ENCODE measurements around the gene ETFB. TPM values are rescaled to one million over a fixed set of nuclear protein-coding genes. Genes with fewer than 3 reads are reported as not detected.

ETFB gene
- total RNA-seq, 1 donor from 2014 or later = 497 TPM

DNA sequence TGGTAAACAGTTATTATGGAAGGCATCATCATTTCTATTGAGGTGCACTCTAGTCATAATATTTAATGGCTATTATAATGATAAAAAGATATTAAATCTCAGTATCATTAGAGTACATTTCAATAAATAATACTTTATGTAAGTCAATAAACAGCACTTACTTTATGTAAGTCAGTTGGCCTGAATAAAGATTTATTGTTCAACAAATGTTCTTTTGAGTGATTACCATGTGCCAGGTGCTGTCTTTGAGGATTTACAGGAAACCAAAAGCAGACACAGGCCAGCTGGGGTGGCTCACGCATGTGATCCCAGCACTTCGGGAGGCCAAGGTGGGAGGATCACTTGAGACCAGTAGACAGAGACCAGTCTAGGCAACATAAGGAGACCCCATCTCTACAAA, 11.2 kb upstream of the ETFB start:
- no peak for ATAC-seq
- DNase-seq (ENCODE audit: missing footprints) = no peak
- intact Hi-C loops (cut with DNase I) = no loop called here

DNA sequence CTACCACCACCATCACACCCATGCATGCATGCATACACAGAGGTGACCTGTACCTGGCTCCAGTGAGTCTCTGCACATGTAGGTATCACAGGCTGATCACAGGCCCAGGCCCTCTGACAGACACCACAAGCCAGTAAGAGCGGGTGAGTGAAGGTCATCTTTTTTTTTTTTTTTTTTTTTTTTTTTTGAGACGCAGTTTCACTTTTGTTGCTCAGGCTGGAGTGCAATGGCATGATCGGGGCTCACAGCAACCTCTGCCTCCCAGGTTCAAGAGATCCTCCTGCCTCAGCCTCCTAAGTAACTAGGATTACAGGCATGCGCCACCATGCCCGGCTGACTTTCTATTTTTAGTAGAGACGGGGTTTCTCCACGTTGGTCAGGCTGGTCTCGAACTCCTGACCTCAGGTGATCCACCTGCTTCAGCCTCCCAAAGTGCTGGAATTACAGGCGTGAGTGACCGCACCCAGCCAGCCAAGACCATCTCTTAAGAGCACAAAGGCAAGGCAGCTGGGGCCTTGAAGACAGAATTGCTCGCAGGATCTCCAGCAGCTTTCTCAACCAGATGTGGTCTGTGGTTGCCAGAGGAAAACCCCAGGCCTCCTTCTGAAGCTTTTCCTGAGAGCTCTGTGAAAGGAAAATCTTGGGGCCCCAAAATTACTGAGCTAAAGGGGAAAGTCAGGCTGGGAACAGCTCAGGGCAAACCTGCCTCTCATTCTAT, 9.5 kb upstream of the ETFB start:
- intact Hi-C loops (cut with DNase I) = no loop called here
- no peak for ATAC-seq
- no peak for DNase-seq (ENCODE audit: missing footprints)

DNA sequence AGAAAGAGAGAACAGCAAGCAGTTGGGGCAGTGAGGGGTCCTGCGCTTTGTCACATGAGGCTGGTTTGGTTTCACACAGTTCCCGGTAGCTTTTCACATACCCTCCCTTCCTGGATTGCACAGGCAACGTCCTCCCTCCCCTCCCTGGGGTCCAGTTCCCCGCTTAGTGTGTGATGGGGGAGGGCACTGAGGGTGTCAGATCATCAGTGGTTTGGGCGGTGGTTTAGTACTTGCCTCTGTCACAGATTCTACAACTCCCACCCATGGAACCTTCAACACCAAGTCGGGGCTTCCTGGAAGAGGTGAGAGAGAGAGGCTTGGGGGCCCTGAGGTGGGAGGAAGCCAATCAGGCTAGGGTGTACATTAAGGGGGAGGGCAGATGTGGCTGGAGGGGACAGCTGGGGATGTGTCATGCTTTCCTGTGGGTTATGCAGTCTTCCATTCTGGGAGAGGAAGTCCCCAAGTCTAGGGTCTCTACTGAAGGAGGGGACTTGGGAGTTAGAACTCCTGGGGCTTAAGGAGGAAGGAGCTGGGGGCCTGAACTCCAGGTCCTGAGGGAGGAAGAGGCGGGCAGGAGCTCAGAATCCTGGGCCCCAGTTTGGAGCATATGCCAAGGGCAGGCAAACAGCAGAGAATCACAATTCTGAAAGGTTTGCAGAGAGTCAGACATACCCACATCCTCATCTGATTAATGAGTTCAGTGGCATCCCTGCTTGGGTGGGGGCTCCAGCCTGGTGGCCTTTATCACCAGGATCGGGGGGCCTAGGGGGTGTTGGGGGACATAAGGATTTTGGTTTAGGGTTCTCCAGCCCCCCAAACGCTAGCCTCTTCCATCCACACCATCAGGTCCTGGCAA, 6.7 kb upstream of the ETFB start, which contains the start of gene NKG7:
TSS of gene NKG7 (minus strand) at position 6 of the 856 bp plus-strand sequence. CDS start 119 bp downstream, outside the sequence.
- intact Hi-C loops (cut with DNase I) = no loop called here
- no peak for ATAC-seq
- DNase-seq (ENCODE audit: missing footprints) = no peak

DNA sequence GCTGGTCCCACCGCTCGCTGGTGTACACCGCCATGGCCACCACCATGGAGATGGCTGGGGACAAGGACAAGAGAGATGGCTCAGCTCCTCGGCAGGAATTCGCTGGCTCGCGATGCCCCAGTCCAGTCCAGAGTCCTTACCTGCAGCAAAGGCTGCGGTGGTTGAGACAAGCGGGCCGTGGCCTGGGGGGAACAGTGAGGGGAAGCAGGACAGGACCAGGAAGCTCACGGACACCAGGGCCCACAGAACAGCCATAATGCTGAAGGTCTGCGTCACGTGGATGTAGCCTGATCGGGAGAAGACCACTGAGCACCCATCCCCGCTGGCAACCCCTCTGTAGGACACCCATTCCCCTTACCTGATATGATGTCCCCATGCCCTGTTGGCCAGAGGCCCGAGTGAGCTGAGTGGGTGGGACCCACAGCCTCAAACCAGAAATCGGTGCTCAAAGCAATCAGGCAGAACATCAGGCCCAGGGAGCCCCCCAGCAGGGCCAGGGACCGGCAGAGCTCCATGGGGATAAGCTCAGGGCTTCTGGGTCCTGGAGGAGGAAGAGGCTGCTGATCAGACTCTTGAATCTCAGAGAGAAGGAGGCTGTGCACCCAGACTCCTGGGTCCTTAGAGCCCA, 5.9 kb upstream of the ETFB start:
- intact Hi-C loops (cut with DNase I) = no loop called here
- ATAC-seq = no peak
- no peak for DNase-seq (ENCODE audit: missing footprints)

DNA sequence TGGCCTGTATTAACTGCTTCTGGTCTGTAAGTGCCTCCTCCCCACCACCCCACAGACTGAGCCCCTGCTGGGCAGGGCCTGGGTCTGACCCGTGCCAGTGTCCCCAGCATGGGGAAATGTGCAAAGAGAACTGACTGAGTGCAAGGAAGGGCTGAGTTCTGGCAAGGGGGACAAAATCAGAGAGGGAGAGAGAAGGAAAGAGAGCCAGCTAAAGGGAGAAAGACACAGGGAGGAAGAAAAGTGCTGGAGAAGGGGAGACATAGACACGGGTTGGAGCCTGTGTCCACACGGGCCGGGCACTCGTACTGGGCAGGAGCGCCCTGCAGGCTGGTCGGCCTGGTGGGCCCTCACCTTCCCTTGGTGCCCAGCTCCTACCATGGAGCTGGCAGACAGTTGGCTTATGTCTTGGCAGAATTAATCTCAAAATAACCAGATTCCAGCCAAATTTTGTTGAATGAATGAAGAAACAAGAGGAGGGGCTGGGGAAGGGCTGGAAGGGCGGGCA, 5.0 kb upstream of the ETFB start:
- ATAC-seq (no peak), DNase-seq (ENCODE audit: missing footprints) (no peak)
- intact Hi-C loops (cut with DNase I) = no loop called here

DNA sequence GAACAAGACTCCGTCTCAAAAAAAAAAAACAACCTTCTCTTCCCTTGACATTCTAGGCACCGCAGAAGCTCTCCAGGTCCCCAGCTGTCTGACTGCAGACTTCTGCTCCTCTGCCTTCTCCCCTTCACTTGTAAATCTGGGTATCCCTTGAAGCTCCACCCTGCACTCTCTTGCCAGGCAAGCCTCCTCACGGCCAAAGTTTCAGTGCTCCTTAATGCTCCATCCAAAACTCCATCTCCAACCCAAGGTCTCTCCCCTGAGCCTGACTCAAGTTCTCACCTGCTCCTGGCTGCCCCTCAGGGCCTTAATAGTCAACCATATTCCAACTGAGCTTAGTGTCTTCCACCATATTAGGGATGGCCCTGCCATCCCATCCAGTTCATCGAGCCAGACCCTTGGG, 4.0 kb upstream of the ETFB start:
- intact Hi-C loops (cut with DNase I) = no loop called here
- no peak for ATAC-seq
- DNase-seq (ENCODE audit: missing footprints) = no peak

DNA sequence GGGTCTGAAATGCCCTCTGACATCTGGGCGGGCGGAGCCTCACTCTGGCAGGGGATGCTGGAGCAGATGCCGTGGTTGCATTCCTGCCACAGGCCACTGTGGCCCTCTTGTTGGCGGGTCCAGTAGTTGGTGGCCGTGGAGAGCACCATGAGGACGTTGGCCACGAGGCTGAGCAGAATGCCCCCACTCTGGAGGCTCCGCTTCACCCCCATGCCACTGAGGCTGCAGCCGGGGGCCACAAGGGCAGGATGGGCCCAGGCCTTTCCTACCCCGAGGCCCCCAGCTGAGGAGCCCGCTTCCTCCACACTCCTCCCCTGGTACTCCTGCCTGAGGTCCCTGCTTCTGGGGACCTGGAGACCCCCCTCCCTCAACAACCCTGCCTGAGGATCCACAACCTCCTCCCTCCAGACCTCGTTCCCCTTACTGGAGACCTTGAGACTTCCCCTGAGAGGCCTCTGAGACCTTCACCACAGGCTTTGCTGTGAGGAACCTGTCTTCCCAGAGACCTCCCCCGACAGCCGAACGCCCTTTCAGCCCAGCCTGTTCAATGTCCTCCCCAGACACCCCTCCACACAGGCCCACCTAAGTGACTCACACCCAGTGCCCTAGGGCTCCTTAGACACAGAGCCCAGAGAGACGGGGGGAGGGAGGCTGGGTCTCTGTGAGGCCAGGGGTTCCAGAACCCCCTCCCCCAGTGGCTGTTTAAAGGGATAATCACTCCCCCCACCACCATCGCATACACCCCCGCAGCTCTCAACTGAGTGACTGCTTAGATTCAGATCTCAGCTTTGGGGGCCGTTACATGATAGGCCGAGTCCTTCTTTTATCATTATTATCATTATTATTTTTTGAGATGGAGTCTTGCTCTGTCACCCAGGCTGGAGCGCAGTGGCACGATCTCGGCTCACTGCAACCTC, 2.4 kb upstream of the ETFB start, which contains the start of gene CLDND2:
TSS of gene CLDND2 (minus strand) at position 638 of the 917 bp plus-strand sequence. CDS start at position 212, 426 bp downstream.
- ATAC-seq (no peak), DNase-seq (ENCODE audit: missing footprints) (no peak)
- intact Hi-C loops (cut with DNase I) = loop anchor here (5.0 kb wide), 1 partner anchor 204 kb away; the partner anchor contains the start of gene ZNF175

DNA sequence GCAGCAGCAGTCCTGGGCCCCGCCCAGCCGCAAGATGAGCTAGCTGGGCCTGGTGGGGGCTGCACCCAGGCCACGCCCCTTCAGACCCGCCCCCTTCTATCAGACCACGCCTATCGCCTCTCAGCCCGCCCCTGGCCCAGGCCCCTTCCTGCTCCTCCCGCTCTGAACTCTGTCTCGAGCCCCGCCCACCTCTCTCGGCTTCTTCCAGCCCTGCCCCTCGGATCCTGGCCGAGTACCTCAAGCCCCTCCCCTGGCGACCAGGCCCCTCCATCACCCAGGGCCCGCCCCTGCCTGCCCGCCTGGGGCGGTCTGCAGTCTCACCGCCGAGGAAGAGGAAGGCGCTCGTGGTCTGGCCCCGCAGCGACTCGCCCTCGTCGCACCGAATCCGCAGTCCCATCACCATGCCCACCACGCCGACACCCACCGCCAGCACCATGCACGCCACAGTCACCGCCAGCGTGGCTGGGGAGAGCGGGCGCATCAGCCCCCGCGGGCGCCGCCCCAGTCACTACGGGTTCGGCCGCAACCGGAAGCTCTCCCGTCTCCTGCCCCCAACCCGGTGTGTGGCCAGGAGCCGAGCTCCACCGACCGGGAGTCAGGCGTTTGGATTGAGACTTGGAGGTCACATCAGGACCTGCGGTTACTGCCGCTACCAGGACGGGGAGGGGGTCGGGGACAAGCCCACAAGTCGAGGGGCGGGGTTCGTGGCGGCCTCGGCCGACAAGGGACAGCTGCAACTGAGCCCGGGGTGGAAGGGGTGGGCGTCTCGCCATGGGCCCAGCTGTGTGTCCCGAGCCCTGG, 1.6 kb upstream of the ETFB start:
- intact Hi-C loops (cut with DNase I) = loop anchor here (1.0 to 5.0 kb wide), 5 partner anchors 27 to 433 kb away; partner anchors contain the start of gene ZNF175
- DNase-seq (ENCODE audit: missing footprints) (peak; percentile 100), ATAC-seq (peak; percentile 94)

DNA sequence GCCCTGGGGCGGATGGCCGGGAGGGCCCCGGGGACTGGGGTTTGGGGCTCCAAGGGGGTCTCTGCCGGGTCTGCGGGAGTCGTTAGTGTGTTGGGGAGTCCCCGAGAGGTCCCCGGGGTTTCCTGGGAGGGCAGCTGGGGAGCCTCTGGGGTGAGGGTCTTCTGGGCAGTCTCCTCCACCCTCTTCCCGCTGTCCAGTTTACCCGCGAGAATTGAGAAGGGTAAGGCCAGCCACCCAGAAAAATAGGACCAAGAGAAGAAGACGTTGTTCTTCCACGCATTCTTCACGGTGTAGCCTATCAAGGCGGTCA, 1.0 kb upstream of the ETFB start:
- intact Hi-C loops (cut with DNase I) = loop anchor here (1.0 to 5.0 kb wide), 5 partner anchors 27 to 434 kb away; partner anchors contain the start of gene ZNF175
- DNase-seq (ENCODE audit: missing footprints) (no peak), ATAC-seq (no peak)

DNA sequence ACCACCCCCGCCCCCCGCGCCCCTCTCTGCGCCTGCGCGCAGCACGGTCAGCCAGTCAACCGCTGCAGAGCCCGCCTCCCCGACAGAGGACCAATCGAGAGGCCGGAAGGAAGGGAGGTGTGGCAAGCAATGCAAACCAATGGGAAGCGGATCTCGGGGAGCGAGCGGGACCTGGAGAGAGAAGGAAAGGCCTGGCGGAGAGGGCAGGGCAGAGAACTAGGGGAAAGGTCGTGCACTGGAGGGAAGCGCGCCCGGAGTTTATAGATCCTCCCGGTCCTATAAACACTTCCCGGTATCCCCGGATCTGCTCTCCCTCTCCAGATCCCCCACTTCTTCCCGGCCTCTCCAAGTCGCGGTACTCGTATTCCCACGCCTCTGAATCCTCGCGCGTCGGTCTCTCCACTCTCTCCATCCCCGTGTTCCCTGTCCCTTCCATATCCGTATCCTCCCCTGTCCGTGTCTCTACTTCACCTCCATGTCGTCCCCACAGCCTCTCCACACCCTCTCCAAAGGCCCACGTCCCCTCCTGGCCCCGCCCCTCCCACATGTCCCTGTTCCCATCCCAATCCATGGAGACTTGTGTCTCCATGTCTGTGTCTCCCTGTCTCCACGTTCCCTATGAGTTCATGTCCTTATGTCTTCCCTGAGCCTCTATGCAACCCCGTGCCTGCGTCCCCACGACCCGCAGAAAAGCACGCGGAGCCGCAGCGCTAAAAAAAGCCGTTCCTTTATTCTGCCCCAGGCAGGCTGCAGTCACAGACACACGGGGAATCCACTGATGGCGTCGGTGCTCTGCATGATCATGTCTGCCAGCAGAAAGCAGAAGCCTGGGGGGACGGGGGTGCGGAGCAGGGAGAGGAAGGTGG, 434 bp upstream of the ETFB start:
- DNase-seq (ENCODE audit: missing footprints) = peak; percentile 99
- intact Hi-C loops (cut with DNase I) = loop anchor here (1.0 to 5.0 kb wide), 5 partner anchors 27 to 434 kb away; partner anchors contain the start of gene ZNF175
- peak; percentile 83 for ATAC-seq

DNA sequence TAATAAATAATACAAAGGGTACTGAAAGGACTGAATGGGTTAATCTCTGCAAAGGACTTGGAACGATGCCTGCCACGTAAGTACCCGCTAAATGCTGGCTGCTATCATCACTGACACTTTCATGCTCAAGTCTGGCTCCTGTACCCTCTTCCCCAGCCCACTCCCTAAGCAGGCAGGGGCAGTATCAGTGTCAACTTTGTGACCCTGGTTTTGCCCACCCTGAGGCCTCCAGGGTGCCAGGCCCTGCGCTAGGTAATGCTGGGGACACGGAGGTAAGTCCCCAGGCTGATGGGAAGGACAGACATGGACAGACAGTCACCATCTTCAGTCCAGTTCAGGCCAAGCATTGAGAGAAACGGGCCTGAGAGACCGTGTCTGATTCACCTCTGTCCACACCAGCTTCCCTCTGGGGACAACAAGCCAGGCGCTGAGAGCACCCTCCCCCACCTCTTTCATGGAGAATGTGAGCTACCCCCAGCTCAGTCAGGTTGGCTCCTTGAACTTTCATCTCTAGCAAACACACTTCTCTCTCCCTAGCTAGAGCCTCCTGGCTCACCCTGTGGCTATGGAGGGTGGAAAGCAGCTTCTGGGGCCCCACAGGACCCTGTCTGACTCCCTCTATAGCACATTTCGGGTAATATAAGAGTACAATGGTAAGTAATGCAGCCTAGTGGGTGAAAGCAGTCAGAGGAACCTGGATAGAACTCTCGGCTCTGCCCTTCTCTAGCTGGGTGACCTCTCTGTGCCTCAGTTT, 800 bp downstream of the ETFB start:
- ATAC-seq (no peak), DNase-seq (ENCODE audit: missing footprints) (no peak)
- intact Hi-C loops (cut with DNase I) = loop anchor here (5.0 kb wide), 1 partner anchor 207 kb away; the partner anchor contains the start of gene ZNF175

DNA sequence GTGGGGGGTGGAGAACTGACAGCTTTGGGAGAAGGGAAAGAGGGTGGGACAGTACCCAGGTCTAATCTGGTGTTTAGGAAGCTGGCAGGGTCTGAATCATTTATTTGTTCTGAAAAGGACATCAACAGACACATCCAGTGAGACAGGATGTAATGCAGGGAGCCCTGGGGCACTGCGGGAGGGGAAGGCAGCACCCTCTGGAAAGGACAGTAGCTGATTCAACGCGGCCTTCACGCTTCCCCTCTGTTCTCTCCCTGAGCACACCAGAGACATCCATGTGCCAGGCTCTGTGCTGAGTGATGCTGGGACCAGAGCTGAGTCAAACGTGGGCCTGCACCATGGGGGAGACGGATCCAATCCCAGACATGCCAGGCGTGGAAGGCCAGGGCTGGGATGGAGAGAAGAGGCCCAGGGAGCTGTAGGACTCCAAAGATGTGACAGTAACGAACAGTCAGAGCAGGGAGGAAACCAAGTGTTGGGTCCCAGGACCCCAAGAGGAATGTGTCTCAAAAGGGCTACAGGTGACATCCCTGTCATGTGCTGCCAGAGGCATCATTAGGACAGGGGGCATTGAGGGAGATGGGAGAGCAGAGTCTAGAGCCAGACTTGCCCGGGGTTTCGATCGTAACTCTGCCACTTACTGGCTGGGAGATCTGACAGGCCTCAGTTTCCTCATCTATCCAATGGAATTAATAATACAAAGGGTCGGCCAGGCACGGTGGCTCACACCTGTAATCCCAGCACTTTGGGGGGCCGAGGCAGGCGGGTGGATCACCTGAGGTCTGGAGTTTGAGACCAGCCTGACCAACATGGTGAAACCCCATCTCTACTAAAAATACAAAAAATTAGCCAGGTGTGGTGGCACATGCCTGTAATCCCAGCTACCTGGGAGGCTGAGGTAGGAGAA, 1.7 kb downstream of the ETFB start:
- no peak for ATAC-seq
- intact Hi-C loops (cut with DNase I) = loop anchor here (5.0 kb wide), 1 partner anchor 208 kb away; the partner anchor contains the start of gene ZNF175
- DNase-seq (ENCODE audit: missing footprints) = no peak

DNA sequence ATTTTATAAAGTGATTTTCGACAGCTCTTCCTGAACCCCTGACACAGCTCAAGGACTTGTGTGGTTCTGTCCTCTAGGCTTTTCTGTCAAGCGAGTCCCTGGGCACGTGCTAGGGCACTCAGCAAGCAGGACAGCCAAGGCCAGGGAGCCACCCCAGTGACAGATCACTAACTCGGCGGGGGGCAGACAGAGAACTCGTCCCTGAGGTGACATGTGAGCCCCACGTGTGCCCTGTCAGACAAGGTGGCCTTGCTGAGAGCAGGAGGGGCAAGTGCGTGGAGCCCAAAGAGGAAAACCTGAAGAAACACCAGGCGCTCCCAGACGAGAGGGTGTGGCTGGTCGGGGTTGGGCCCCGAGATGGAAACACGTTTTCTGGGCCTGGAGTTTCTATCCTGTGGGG, 4.9 kb downstream of the ETFB start:
- intact Hi-C loops (cut with DNase I) = no loop called here
- DNase-seq (ENCODE audit: missing footprints) (no peak), ATAC-seq (no peak)

DNA sequence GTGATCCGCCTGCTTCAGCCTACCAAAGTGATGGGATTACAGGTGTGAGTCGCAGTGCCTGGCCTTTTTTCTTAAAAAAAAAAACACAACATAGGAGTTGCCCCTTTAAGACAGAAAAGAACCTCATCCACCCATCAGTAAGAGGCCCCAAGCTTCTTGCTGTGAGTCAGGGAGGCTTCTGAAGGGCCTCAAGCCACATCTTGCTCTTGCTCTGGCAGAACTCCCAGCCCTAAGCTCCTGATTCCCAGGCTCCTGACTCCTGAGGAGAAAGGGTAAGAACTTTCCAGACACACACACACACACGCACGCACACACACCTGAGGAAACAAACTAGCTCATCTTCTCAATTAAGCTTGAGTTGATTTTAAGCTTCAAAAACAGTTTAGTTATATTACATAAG, 6.9 kb downstream of the ETFB start:
- ATAC-seq = no peak

DNA sequence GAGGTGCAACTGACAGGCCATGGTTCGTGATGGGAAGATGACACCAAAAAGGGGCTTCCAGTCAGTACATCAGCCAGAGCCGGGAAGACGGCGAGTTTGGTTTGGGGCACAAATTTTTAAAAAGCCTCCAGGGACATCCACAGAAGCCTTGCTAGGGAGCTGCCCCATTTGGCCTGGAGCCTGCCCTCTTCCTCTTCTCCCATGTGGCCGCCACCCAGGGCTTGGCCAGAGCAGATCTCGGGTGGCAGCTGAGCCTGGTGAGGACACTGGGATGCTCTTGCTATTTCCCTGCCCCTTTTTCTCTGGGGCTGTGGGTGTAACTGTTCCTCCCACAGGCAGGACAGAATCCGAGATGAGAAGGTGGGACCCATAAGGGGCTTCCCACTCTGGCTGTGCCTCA, 8.2 kb downstream of the ETFB start:
- DNase-seq (ENCODE audit: missing footprints) = no peak
- no peak for ATAC-seq
- intact Hi-C loops (cut with DNase I) = no loop called here

More for the DNA sequence above, 6.9 kb downstream of the ETFB start:
- no peak for DNase-seq (ENCODE audit: missing footprints)
- intact Hi-C loops (cut with DNase I) = no loop called here
